Transverse colon (tissue), 4 donors: ENCODE measurements around the gene HOXB7. TPM values are rescaled to one million over a fixed set of nuclear protein-coding genes. Genes with fewer than 3 reads are reported as not detected.

Source experiments
- DNase-seq: peaks from one replicate; pipeline ENCODE4 v3.0.0-alpha.2; 2019
- H3K27ac ChIP-seq, 4 donors: fragments of 200-600 bp; sonication (generic); 2 replicates each; pipeline ENCODE4 v1.5.1; 2016 to 2018; ENCODE audit warnings: inconsistent platforms in 4 of 4
- H3K27me3 ChIP-seq: fragments of 200-600 bp; sonication (generic); 2 replicates; pipeline ENCODE4 v1.5.1; 2017; ENCODE audit warnings: inconsistent platforms
- H3K36me3 ChIP-seq, 4 donors: fragments of 200-600 bp; sonication (generic); 2 replicates each; pipeline ENCODE4 v1.5.1; 2017 to 2019; ENCODE audit warnings: inconsistent platforms in 4 of 4
- H3K4me1 ChIP-seq, 4 donors: fragments of 200-600 bp; sonication (generic); 2 replicates each; pipeline ENCODE4 v1.5.1; 2017 to 2020; ENCODE audit warnings: inconsistent platforms in 4 of 4
- H3K4me3 ChIP-seq, 4 donors: fragments of 200-600 bp; sonication (generic); 1 replicate in 1 of 4; 2 replicates in 3 of 4; pipeline versions ENCODE4 v1.5.1 to v1.6.1; 2017 to 2019; ENCODE audit warnings: inconsistent platforms in 4 of 4
- H3K9me3 ChIP-seq, 2 donors: fragments of 200-600 bp; sonication (generic); 2 replicates each; pipeline ENCODE4 v1.5.1; 2017 to 2019; ENCODE audit warnings: inconsistent platforms in 2 of 2
- CTCF ChIP-seq, 5 experiments: fragments of 200-600 bp in 3 of 5; fragments of 450-650 bp in 2 of 5; sonication (generic) in 3 of 5; IDR thresholded peaks; 1 replicate in 2 of 5; 2 replicates in 3 of 5; pipeline ENCODE4 v1.5.1; 2016 to 2017; ENCODE audit warnings: antibody characterized with exemption in 5 of 5, inconsistent platforms in 3 of 5, mild to moderate bottlenecking in 2 of 5, moderate library complexity in 1 of 5
- EP300 ChIP-seq: sonication (generic); formaldehyde crosslinking; IDR thresholded peaks from one replicate; pipeline ENCODE4 v1.6.1; 2017; ENCODE audit warnings: antibody characterized with exemption, low read depth
- POLR2A ChIP-seq: fragments of 450-650 bp; IDR thresholded peaks from one replicate; pipeline ENCODE4 v1.6.1; 2016; ENCODE audit warnings: antibody characterized with exemption, mild to moderate bottlenecking, moderate library complexity
- POLR2AphosphoS5 ChIP-seq, 3 donors: sonication (generic); formaldehyde crosslinking; IDR thresholded peaks; one replicate each; pipeline ENCODE4 v1.6.1; 2016; ENCODE audit warnings: antibody characterized with exemption in 3 of 3
- WGBS, 2 donors: methylation state at CpG; one replicate each; pipeline ENCODE4 v1.1.5; 2018; ENCODE audit warnings: low coverage in 1 of 2; 5-methylcytosine and 5-hydroxymethylcytosine counted together
- in situ Hi-C, 4 donors: fragments of 200-750 bp; cut with MboI; loops; one replicate each; pipeline versions ENCODE4 v1.15.0 to v1.15.1; 2017; ENCODE audit warnings: low sequenced_read_pairs in 3 of 4, low pct_ligation_motif_present in 1 of 4, low pct_unique_long_range_greater_than_20kb in 1 of 4
- intact Hi-C: fragments of 100-400 bp; cut with DNase I; formaldehyde crosslinking; loops from one replicate; pipeline ENCODE4 v1.15.1; 2023; ENCODE audit warnings: low total_unique reads
- total RNA-seq, 4 donors: library from RNA; depleted of rRNA; stranded (reverse); fragments of >200 nt; gene quantifications; one replicate each; pipeline ENCODE4 v1.1.0, GENCODE V29; 2016

HOXB7 gene
- total RNA-seq, 4 donors from 2014 or later: 11.2 to 20.9 (median 16.7) TPM; not detected in 1

- WGBS, 2 donors: 1 to 4% methylated on average over 10 to 27 of the region's 30 CpGs
- peak overlapping the region; percentile 86 to 93 (median 90) for H3K27ac ChIP-seq
- no peaks in the 10 kb centered on the region for H3K9me3 ChIP-seq
- in situ Hi-C loops: no loop called here
- intact Hi-C loops: no loop called here
- peak; percentile 63 for DNase-seq
- H3K4me3 ChIP-seq: peak overlapping the region; percentile 41 to 60 (median 58)
- peaks cover 67% of the 10 kb centered on the region for H3K27me3 ChIP-seq
- peaks cover 2 to 13% (median 10%) of the 10 kb centered on the region in 4 donors for H3K4me1 ChIP-seq
- TF ChIP-seq POLR2A (peak; percentile 28), CTCF (IDR thresholded peaks at IDR 0.05) (peak in 1 of 5 experiments; percentile 38), EP300 (no peak), POLR2AphosphoS5 (IDR thresholded peaks at IDR 0.05) (peak; percentile 22 to 58 (median 45))
- H3K36me3 ChIP-seq: no peaks in the 10 kb centered on the region
Measured at GRCh38 chr17:48647103-48647962, 36.5 kb upstream of the HOXB7 start.

GRCh38 chr17:48646183-48647102 is 35.6 kb upstream of the HOXB7 start:
- 1% methylated on average over 58 of the region's 80 CpGs; no CpG with 5 or more reads in 1 of the 2 donors for WGBS, 2 donors
- peak overlapping the region; percentile 86 to 93 (median 90) for H3K27ac ChIP-seq
- DNase-seq: peak; percentile 82
- H3K36me3 ChIP-seq: no peaks in the 10 kb centered on the region
- H3K27me3 ChIP-seq: peaks cover 76% of the 10 kb centered on the region
- H3K4me3 ChIP-seq: peak overlapping the region; percentile 33 to 60 (median 58)
- TF ChIP-seq POLR2AphosphoS5 (IDR thresholded peaks at IDR 0.05) (peak in 2 of 3 donors; percentile 82 to 85), EP300 (no peak), POLR2A (peak; percentile 84)
- in situ Hi-C loops (no loop called here), intact Hi-C loops (no loop called here)
- H3K4me1 ChIP-seq: peaks cover 2 to 17% (median 13%) of the 10 kb centered on the region in 4 donors
- no peaks in the 10 kb centered on the region for H3K9me3 ChIP-seq

GRCh38 chr17:48645639-48646182 is 34.9 kb upstream of the HOXB7 start:
- Histone ChIP-seq H3K4me1 (peaks cover 2 to 24% (median 14%) of the 10 kb centered on the region in 4 donors), H3K9me3 (no peaks in the 10 kb centered on the region), H3K27ac (peak overlapping the region; percentile 86 to 93 (median 90)), H3K36me3 (no peaks in the 10 kb centered on the region), H3K4me3 (peak overlapping the region; percentile 33 to 60 (median 58)), H3K27me3 (peaks cover 83% of the 10 kb centered on the region)
- no peak for DNase-seq
- intact Hi-C loops: no loop called here
- WGBS, 2 donors: 29% methylated on average over 14 of the region's 14 CpGs; no CpG with 5 or more reads in 1 of the 2 donors
- in situ Hi-C loops: no loop called here
- no peak for TF ChIP-seq POLR2A
- TF ChIP-seq EP300: no peak
- TF ChIP-seq CTCF (IDR thresholded peaks at IDR 0.05): no peak
- no peak for TF ChIP-seq POLR2AphosphoS5 (IDR thresholded peaks at IDR 0.05)

- DNase-seq: no peak
- H3K9me3 ChIP-seq: no peaks in the 10 kb centered on the region
- H3K4me3 ChIP-seq: peak overlapping the region in 3 of 4 donors; percentile 57 to 60 (median 58)
- in situ Hi-C loops (no loop called here), intact Hi-C loops (no loop called here)
- peaks cover 2 to 30% (median 14%) of the 10 kb centered on the region in 4 donors for H3K4me1 ChIP-seq
- no peaks in the 10 kb centered on the region for H3K36me3 ChIP-seq
- TF ChIP-seq CTCF (IDR thresholded peaks at IDR 0.05) (no peak), EP300 (no peak)
- 38 to 58% methylated on average over 4 to 6 of the region's 6 CpGs for WGBS, 2 donors
- H3K27me3 ChIP-seq: peaks cover 89% of the 10 kb centered on the region
- H3K27ac ChIP-seq: peak overlapping the region; percentile 86 to 93 (median 90)
Measured at GRCh38 chr17:48644910-48645557, 34.2 kb upstream of the HOXB7 start.
